IPS-11a (cell line): Measurements from ENCODE around the gene MS4A5.
"Not testable (repeated sequence)": the region's sequence is repeated elsewhere in the genome, so short reads cannot be mapped to it uniquely, and the experiment has no call there.

Experiments
- H3K4me3 ChIP-seq: one replicate; pipeline ENCODE4 v1.5.1; 2013; ENCODE audit warnings: low read depth, low read length, control low read depth

MS4A5 gene, protein sequence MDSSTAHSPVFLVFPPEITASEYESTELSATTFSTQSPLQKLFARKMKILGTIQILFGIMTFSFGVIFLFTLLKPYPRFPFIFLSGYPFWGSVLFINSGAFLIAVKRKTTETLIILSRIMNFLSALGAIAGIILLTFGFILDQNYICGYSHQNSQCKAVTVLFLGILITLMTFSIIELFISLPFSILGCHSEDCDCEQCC

DNA sequence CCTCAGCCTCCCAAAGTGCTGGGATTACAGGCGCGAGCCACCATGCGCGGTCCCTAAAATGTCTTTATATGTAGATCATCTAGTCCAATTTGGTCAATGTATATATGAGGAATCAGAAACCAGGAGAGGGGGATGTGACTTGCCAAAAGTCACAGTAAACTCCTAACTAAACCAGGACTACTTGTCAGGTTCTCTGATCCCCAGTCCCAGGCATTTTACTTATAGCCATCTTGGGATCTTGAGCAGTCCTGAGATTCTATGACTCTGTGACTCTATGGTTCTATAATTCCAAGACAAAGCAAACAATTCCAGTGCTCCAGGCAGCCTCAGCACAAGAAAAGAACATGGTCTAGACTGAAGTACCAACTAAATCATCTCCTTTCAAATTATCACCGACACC is at the start of gene MS4A5:
MS4A5 (plus strand) TSS at position 301 of the 400 bp plus-strand sequence. CDS start 103 bp downstream, outside the sequence.
- no peak within 1 kb of the TSS for H3K4me3 ChIP-seq

DNA sequence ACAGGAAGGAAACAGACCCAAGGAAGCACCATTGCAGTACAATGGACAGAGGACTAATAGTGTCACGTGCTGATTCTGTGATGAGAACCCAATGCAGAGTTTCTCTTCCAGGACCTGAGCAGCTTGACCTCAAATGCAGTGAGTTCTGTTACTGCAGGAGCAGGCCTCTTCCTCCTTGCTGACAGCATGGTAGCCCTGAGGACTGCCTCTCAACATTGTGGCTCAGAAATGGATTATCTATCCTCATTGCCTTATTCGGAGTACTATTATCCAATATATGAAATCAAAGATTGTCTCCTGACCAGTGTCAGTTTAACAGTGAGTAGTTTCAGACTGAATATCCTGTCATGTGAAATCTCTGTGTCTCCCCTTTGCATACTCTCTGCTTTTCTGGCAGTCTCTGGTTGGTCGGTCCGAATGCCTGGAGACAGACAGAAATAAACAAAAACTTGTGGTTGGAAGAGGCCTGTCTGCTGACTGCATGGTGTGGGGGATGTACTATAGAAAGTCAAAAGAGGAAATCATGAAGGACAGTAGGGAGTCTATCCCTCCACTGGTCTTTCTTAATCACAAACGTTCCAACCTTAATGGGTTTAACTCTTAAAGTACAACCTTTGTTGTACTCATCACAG is 40.0 kb upstream of the MS4A5 start:
- H3K4me3 ChIP-seq, result no peak overlapping the region

DNA sequence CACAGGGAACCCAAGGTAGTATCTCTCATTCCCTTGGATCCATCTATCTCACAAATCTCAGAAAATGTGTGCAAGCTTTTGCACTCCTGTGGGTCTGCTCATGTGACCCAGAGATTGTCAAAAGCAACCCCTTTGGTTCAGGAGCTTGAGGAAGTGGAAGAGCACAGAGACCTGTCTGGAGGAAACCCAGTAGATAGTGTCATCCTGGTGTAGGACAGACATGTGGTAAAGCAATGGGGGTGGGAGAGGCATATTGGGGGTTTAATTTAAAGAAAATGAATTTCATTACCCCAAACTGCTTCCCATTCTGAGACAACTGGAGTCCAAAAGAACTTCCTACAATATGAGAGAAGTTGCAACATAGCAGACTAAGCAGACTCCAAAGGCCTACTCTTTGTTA is 39.0 kb upstream of the MS4A5 start:
- H3K4me3 ChIP-seq, result no peak overlapping the region

DNA sequence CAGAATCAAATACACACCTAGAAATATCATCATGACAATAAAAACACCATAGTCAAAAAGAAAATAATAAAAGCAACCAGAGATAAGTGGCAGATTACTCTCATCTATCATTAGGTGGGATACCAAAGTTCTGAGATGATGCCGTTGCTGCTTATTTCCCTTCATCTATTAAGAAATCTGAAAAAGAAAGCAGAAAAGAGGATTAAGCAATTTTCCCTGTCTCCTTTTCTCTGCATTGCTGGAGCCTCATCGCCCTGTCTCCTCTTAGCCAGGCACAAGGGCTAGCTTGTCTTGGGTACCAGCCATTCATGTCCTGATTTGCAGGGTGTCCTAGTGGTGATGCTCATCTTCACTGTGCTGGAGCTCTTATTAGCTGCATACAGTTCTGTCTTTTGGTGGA is 37.0 kb upstream of the MS4A5 start:
- H3K4me3 ChIP-seq, result no peak overlapping the region

DNA sequence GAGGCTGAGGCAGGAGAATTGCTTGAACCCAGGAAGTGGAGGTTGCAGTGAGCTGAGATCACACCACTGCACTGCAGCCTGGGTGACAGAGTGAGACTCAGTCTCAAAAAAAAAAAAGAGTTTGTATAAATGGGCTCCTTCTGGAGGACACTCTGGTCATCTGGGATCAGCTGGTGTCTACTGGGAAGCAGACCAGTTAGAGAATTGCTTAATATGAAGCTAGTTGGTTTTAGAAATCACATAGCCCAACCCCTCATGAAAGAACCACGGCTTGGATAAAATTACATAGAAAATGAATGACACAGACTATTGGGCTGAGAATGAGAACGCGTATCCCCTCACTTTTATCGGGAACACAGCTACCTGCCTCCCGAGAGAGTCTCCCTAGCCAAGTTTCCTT is 36.4 kb upstream of the MS4A5 start:
- H3K4me3 ChIP-seq, result no peak overlapping the region

DNA sequence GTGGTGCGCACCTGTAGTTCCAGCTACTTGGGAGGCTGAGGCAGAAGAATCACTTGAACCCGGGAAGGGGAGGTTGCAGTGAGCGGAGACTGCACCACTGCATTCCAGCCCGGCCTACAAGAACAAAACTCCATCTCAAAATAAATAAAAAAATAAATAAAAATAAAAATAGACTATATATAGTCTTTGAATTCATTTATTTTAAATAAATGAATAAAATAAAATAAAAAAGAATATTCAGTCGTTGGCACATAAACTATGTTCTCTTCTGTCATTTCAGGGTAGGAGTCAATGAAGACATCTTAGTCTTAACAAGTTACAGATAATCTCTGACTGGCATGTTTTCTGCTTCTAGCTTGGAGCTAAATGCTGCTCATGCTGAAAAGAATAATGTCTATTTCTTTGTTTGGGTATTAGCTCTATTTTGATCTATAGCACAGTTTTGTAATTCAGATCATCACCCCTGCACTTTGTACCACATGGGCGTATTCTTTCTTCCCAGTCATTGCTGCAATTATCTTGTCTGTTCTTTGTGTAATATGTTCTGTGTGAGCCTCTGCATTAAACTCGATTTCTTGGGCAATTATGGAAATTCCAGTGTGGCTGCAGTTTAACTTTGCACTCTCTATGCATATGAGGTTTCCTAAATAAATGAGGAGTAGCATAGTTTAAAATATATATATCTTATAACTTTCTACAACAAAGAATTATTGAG is 34.5 kb upstream of the MS4A5 start:
- H3K4me3 ChIP-seq, result no peak overlapping the region

DNA sequence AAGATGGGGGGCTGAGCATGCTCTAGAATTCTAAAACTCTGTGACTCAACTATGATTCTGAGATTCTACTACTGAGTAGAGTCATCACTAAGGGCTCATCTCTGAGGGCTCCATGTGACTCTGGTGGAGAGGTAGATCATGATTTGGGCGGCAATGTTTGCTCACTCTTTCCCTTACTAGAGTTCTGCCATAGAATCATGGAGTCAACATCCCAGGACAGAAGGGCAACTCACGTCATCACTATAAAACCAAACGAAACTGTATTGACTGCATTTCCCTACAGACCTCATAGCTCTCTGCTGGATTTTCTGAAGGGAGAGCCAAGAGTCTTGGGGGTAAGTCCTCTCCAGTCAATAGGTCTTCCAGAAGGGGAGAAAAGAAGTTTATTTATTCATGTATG is 33.0 kb upstream of the MS4A5 start, which contains the start of gene MS4A14:
MS4A14 (plus strand) TSS at position 78 of the 400 bp plus-strand sequence; CDS start at position 198, 120 bp downstream.
- no peak within 1 kb of the TSS for H3K4me3 ChIP-seq

DNA sequence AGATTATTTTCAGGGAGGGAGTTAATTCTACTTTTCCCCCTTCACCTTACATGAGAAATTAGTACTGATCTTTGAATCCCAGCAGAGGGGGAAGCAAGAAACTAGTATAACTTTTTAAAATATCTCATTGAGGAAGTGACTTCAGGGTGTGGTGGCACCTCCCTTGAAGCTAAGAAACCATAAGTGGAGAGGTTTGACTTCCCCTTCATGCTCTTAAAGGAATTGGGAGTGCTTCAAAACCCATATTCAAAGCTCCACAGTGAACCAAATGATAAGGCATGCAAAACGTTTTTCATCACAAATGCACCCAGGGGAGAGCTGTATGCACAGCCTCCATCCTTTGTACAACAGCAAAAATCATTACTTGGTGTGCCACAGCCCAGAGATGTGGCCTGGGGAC is 32.6 kb upstream of the MS4A5 start:
- H3K4me3 ChIP-seq, result no peak overlapping the region

DNA sequence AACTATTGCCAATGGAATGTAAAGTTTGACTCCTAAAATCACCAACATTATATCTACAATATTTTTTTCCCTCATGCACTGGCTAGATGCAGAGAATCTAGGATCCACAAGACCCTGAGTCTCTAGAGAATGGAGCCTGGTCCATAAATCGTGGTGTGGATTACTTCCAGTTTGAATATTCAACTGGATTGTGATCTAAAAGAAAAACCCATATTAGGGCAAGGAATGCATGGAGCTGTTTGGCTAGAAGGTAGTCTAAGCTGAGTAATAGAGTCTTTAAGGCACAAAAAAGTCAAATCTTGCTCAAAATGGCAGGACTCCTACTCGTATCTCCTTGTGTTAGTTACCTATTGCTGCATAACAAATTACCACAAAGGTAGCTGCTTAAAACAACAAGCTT is 9.4 kb upstream of the MS4A5 start:
- H3K4me3 ChIP-seq, result no peak overlapping the region

DNA sequence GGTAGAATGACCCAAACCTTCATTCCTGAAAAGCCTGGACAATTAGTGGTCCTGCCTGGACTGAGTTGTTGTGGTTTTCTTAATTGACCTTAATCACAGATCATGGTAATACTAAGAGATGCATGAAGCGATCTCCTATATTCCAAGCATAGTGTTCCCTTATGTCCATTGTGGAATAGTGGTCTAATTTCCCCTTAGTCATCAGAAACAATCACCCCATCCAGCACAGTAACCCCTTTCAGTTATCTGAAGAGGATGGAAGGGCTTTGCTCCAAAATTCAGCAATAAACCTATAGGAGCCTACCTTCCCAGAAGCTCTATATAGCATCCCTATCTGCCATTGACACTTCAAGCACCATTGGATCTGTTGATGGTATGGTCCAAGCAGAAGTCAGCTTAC is 6.8 kb upstream of the MS4A5 start:
- H3K4me3 ChIP-seq, result no peak overlapping the region

DNA sequence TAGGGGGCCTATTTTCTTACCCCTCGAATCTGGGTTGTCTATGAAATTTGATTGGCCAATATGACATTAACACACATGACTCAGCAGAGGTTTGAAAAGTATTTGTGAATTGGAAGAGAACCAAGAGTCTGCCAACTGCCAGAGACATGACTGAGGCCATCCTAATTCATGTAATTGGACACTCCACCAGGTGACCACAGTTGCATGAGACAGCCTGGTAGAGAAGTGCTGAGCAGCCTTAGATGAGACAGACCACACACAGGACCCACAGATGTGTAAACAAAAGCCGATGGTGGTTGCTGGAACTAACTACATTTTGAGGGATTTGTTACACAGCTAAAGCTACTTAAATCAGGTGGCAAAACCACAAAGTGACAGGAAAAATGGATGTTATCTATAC is 855 bp upstream of the MS4A5 start:
- H3K4me3 ChIP-seq, result no peak overlapping the region

DNA sequence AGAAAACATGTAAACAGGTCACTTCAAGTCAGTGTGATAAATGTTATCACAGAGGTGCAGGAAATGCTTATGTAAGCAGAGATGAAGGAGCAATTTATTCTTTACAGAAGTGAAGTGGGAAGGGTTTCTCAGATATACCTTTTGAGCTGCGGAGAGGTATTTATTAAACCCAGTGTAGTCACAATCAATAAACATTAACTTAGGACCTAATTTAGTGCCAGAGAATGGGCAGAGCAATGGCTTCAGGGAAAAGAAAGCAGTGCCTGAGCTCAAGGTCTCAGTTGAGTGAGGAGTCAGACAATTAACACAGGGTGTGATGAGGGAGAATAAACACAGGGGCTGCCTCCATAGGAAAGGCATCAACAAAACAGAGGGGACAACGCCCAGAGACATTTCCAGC is 1.9 kb downstream of the MS4A5 start:
- no peak overlapping the region for H3K4me3 ChIP-seq

DNA sequence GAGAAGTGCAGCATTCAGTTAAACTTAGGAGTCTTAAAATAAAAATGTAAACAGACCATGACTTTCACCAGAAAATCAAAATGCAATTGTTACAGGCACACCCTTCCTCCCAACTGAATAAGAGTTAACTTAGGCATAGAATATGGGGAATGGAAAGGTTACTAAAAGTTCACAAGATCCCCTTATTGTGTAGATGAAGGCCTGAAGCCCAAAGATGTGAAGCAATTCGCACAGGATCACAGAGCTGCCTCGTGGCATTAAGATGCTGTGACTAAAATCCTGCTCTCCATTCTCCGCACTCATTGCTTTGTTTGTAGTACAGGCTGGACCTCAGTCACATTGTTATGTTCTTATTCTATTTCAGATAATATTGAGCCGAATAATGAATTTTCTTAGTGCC is 4.0 kb downstream of the MS4A5 start:
- H3K4me3 ChIP-seq, result no peak overlapping the region

DNA sequence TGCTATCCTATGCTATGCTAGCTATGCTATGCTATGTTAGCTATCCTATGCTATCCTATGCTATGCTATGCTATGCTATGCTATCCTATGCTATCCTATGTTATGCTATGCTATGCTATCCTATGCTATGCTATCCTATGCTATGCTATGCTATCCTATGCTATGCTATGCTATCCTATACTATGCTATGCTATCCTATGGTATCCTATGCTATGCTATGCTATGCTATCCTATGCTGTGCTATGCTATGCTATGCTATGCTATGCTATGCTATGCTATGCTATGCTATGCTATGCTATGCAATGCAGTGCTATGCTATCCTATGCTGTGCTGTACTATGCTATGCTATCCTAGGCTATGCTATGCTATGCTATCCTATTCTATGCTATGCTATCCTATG is 17.7 kb downstream of the MS4A5 start:
- no peak overlapping the region for H3K4me3 ChIP-seq

DNA sequence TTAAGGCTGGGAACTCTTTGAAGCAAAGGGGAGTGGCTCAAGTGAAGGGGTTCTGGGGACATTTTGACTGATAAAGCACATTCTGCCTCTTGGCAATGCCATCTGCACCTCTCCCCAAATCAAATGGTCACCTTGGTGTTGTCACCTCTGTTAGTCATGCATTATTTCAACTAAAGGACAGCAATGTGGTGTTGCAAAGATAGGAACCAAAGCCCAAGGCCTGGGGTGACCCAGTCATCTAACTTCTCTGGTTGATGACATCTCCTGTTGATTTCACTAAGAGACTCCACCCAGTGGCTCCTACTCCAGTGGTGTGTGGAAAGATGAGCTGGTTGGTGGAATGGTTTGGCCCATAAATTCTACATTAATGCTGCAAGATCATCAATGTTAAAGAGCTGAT is 18.5 kb downstream of the MS4A5 start:
- H3K4me3 ChIP-seq, result no peak overlapping the region

DNA sequence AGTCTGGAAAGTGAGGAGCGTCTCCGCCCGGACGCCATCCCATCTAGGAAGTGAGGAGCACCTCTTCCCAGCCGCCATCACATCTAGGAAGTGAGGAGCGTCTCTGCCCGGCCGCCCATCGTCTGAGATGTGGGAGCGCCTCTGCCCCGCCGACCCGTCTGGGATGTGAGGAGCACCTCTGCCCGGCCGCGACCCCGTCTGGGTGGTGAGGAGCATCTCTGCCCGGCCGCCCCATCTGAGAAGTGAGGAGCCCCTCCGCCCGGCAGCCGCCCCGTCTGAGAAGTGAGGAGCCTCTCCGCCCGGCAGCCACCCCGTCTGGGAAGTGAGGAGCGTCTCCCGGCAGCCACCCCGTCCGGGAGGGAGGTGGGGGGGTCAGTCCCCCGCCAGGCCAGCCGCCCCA is 21.8 kb downstream of the MS4A5 start:
- not testable (repeated sequence) for H3K4me3 ChIP-seq

DNA sequence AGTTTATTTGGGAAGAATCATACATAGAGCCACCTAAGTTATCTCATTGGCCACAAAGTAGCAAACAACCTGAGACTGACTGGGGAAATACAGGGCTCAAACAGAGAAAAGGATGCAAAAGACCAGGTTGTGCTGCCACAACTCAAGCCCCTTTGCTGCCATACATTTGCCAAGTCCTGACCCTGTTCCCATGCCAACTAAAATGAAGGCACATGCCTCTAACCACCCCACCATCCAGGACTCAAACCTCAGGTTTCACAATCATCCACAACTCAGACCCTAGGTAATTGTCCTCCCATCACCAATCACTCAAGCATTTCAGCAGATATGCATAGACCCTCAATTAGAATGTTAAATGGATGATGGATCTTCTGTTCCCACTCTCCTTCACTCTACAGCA is 24.8 kb downstream of the MS4A5 start:
- no peak overlapping the region for H3K4me3 ChIP-seq

DNA sequence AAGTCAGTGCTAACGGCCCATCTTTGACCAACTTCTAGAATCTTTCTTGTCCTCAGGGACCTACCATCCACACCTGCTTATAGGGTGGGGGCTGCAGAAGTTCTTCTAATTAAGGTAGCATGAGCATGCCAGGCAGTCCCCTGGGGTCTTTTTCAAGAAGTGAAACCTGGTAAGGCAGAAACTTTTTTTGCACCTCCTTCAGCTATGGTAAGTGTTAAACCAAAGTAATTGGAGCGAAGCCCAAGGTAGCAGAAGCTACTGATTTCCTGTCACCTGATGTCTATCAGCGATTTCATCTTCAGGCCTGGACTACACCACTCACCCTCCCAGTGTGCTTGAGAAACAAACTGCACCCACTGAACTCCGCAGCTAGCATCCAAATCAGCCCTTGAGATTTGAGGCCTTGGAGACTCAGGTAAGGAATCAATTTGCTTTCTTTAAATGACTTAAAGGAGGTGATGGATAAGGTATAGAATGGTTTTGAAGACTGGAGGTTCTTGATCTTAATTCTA is 26.2 kb downstream of the MS4A5 start, which contains the start of gene MS4A1:
MS4A1 (plus strand) TSS at position 317 of the 512 bp plus-strand sequence. CDS start 6,528 bp downstream, outside the sequence.
- no peak within 1 kb of the TSS for H3K4me3 ChIP-seq

DNA sequence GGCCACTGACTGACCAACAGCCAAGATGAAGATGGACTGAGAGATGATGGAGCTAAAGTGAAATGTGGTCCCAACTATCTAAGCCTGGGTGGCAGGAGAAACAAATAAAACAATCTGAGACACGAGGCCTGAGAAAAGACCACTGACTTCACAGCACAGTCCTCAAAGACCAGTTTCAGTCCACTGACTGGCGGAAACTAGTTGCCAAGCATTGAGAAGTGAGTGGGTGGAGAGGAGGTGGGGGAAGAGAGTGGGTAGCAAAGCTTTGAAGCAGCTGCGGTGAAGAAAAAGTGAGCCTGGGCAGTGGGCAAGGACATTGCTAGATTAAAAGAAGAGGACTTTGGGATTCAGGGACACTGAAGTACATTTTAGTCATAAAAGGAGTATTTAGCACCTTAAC is 28.2 kb downstream of the MS4A5 start:
- no peak overlapping the region for H3K4me3 ChIP-seq

DNA sequence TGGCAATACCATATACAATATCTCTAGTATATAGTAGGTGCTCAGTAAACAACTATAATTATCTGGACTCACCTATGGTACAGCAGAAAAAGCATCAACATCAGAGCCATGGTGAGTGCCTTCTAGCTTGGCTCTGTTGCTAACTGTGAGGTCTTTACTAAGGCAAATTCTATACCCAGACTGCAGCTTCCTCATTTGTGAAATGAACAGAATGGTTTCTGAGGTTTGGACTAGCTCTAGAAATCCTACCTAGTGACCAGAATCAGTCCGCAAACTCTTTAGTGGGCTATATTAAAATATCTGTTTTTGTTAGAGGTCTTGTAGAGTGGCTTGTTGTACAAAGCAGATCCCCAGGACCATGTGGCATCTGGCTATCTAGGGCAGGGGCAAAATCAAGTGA is 30.0 kb downstream of the MS4A5 start:
- H3K4me3 ChIP-seq, result no peak overlapping the region

DNA sequence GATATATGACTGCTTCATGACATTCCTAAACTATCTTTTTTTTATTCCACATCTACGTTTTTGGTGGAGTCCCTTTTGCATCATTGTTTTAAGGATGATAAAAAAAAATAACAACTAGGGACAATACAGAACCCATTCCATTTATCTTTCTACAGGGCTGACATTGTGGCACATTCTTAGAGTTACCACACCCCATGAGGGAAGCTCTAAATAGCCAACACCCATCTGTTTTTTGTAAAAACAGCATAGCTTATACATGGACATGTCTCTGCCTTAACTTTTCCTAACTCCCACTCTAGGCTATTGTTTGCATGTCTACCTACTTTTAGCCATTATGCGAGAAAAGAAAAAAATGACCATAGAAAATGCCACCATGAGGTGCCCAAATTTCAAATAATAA is 39.5 kb downstream of the MS4A5 start:
- no peak overlapping the region for H3K4me3 ChIP-seq

DNA sequence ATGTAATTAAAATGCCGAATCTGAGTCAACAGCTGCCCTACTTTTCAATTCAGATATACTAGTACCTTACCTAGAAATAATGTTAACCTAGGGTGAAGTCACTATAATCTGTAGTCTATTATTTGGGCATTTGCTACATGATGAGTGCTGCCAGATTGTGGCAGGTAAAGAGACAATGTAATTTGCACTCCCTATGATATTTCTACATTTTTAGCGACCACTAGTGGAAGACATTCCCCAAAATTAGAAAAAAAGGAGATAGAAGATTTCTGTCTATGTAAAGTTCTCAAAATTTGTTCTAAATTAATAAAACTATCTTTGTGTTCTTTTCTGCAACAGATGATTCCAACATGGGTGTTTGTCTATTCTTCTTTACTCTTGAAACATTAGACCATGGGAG is 40.4 kb downstream of the MS4A5 start:
- H3K4me3 ChIP-seq, result no peak overlapping the region
